SU-DHL-6 (cell line): ENCODE results near the gene TRAPPC5.

ENCODE experiments used
- H2AFZ ChIP-seq: fragments of 200-600 bp; sonication (generic); 2 replicates; pipeline ENCODE4 v1.6.1; 2014; ENCODE audit warnings: low read depth, mild to moderate bottlenecking, moderate library complexity, mixed read lengths, antibody characterized with exemption, low read length; ENCODE audit not compliant: severe bottlenecking
- H3F3A ChIP-seq: fragments of 200-600 bp; shearing (Covaris generic); 2 replicates; pipeline ENCODE4 v1.6.0; 2016; ENCODE audit warnings: antibody characterized with exemption, mild to moderate bottlenecking; ENCODE audit not compliant: insufficient read depth
- H3K27ac ChIP-seq: fragments of 200-600 bp; sonication (generic); 2 replicates; pipeline ENCODE4 v1.5.1; 2016; ENCODE audit warnings: low read depth, mild to moderate bottlenecking, low read length, moderate library complexity, mixed read lengths
- H3K27me3 ChIP-seq: fragments of 200-600 bp; sonication (generic), shearing (Covaris generic); 2 replicates; pipeline ENCODE4 v1.6.0; 2014; ENCODE audit warnings: mild to moderate bottlenecking, low read length
- H3K36me3 ChIP-seq: fragments of 200-600 bp; sonication (generic); 2 replicates; pipeline ENCODE4 v1.6.1; 2014; ENCODE audit warnings: mild to moderate bottlenecking, low read length, mixed read lengths
- H3K4me2 ChIP-seq: fragments of 300-600, 200-600 bp; shearing (Covaris generic), sonication (generic); 2 replicates; pipeline ENCODE4 v1.6.0; 2014; ENCODE audit warnings: low read length, low read depth, mild to moderate bottlenecking; ENCODE audit not compliant: poor library complexity, severe bottlenecking
- H3K4me3 ChIP-seq: fragments of 200-600 bp; sonication (generic); 2 replicates; pipeline ENCODE4 v1.5.1; 2014; ENCODE audit warnings: antibody characterized with exemption, low read length, mild to moderate bottlenecking, mixed read lengths; ENCODE audit not compliant: insufficient read depth, poor library complexity, severe bottlenecking
- H3K79me2 ChIP-seq: fragments of 200-600 bp; sonication (generic); 2 replicates; pipeline ENCODE4 v1.6.1; 2014; ENCODE audit warnings: mild to moderate bottlenecking, low read length, moderate library complexity; ENCODE audit not compliant: insufficient read depth
- H3K9ac ChIP-seq: fragments of 200-600 bp; sonication (generic); 2 replicates; pipeline ENCODE4 v1.7.0; 2014; ENCODE audit warnings: mild to moderate bottlenecking, low read length
- H3K9me2 ChIP-seq: fragments of 200-600 bp; sonication (generic); replicated peaks from 2 replicates; pipeline ENCODE4 v1.6.1; 2014; ENCODE audit warnings: low read length; ENCODE audit not compliant: insufficient read depth
- H3K9me3 ChIP-seq: fragments of 200-600 bp; sonication (generic); 2 replicates; pipeline ENCODE4 v1.6.1; 2014; ENCODE audit warnings: low read length, mixed read lengths; ENCODE audit not compliant: insufficient read depth
- H4K20me1 ChIP-seq: fragments of 200-600 bp; sonication (generic); 2 replicates; pipeline ENCODE4 v1.6.1; 2014; ENCODE audit warnings: low read depth, mild to moderate bottlenecking, antibody characterized with exemption, low read length, moderate library complexity, mixed read lengths
- CTCF ChIP-seq: fragments of 200-600 bp; sonication (generic); IDR thresholded peaks from one replicate; pipeline ENCODE4 v1.5.1; 2017; ENCODE audit warnings: antibody characterized with exemption, mild to moderate bottlenecking, low read length, moderate library complexity; ENCODE audit not compliant: insufficient read depth, poor library complexity, severe bottlenecking
- EZH2phosphoT487 ChIP-seq: fragments of 200-600 bp; sonication (generic), shearing (Covaris generic); conservative IDR thresholded peaks from 2 replicates; pipeline ENCODE4 v1.6.1; 2018; ENCODE audit warnings: mild to moderate bottlenecking, antibody characterized with exemption, low read length, moderate library complexity, mixed read lengths

Gene TRAPPC5

GRCh38 chr19:7725791-7726190, 45.2 kb downstream of the TRAPPC5 start:
- no peak overlapping the region for H3K9ac ChIP-seq
- H3K27ac ChIP-seq, result no peak overlapping the region

GRCh38 chr19:7729211-7729610, 48.6 kb downstream of the TRAPPC5 start:
- Histone ChIP-seq H3K9ac (no peak overlapping the region), H3K27ac (no peak overlapping the region), H4K20me1 (no peaks in the 10 kb centered on the region), H3K79me2 (no peaks in the 10 kb centered on the region), H3K36me3 (no peaks in the 10 kb centered on the region), H3K27me3 (no peaks in the 10 kb centered on the region), H3K9me3 (no peaks in the 10 kb centered on the region), H2AFZ (no peak overlapping the region), H3F3A (no peaks in the 10 kb centered on the region), H3K9me2 (no peaks in the 10 kb centered on the region), H3K4me3 (no peak overlapping the region), H3K4me2 (no peak overlapping the region)
- no peak for TF ChIP-seq CTCF
- TF ChIP-seq EZH2phosphoT487, result no peak

More at GRCh38 chr19:7725791-7726190, 45.2 kb downstream of the TRAPPC5 start:
- Histone ChIP-seq H3K4me2 (no peak overlapping the region), H3K79me2 (no peaks in the 10 kb centered on the region), H2AFZ (no peak overlapping the region), H4K20me1 (no peaks in the 10 kb centered on the region), H3K4me3 (no peak overlapping the region), H3K36me3 (no peaks in the 10 kb centered on the region), H3K27me3 (no peaks in the 10 kb centered on the region), H3F3A (no peaks in the 10 kb centered on the region), H3K9me3 (no peaks in the 10 kb centered on the region), H3K9me2 (no peaks in the 10 kb centered on the region)
- no peak for TF ChIP-seq CTCF
- TF ChIP-seq EZH2phosphoT487, result no peak

- no peaks in the 10 kb centered on the region for H4K20me1 ChIP-seq
- H3K9ac ChIP-seq, result no peak overlapping the region
- H3K9me2 ChIP-seq, result no peaks in the 10 kb centered on the region
- no peaks in the 10 kb centered on the region for H3K36me3 ChIP-seq
- no peak for TF ChIP-seq EZH2phosphoT487
- TF ChIP-seq CTCF, result no peak
- H3K27me3 ChIP-seq, result no peaks in the 10 kb centered on the region
- no peak overlapping the region for H2AFZ ChIP-seq
- no peak overlapping the region for H3K27ac ChIP-seq
- H3K79me2 ChIP-seq, result no peaks in the 10 kb centered on the region
- no peaks in the 10 kb centered on the region for H3F3A ChIP-seq
- no peak overlapping the region for H3K4me2 ChIP-seq
- H3K4me3 ChIP-seq, result no peak overlapping the region
- H3K9me3 ChIP-seq, result no peaks in the 10 kb centered on the region
Measured at GRCh38 chr19:7729831-7730285, 49.2 kb downstream of the TRAPPC5 start.
